Hepatic stellate cell (primary cell): Measurements from ENCODE around the gene SCAF8.
A peak's percentile ranks its signal among the peaks of the same experiment; 100 is the strongest.

ENCODE experiments used
- DNase-seq: peaks from one replicate; pipeline ENCODE4 v3.0.0; 2011; ENCODE audit warnings: low spot score

SCAF8 gene

DNA sequence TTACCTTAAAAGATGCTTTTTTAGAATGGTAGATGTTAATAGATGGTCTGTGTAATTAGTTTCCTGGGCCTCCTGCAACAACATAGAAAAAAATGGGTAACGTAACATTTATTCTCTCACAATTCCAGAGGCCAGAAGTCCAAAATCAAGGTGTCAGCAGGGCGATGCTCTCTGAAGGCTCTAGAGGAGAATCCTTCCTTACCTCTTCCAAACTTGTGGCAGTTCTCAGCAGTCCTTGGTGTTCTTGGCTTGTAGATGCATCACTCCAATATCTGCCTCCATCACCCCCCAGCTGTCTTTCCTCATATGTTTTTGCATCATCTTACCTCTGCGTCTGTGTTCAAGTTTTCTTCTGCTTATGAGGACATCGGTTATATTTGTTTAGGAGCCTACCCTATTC, 107.9 kb downstream of the SCAF8 start:
- no peak for DNase-seq

DNA sequence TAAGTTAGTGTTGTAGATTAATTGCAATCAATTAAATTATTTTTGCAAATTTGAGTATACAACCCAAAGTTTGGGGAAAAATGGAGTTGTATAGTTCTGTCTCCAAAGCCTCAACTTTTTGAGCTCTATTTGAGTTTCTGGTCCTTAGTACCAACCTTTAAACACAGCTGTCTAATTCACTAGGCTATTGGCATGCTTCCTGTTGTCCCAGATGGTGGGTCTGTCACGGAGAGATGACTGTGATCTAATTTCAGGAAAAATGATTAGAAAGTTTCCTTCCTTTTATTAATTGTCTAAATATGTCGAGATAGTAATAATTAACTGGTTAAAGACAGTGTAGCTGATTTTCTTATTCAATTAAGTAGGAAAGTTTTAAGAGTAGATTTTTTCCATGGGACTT, 109.6 kb downstream of the SCAF8 start:
- no peak for DNase-seq

DNA sequence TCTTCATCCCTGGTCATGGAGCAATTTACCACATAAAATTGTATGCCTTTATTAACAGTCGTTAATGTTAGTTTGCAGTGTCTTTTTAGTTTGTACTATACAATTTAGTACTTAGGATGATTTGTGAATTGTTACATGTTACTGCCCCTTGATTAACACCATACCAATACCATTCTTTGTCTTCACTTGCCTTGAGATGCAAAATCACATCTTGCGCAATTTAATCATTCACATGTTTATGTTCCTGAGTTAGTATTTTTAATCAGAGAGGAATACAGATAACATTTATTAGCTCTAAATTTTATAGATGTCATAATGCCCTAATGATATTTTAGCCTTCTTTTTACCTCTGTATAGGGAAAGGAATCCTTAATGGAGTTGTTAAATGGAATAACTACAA, 114.1 kb downstream of the SCAF8 start:
- DNase-seq = no peak

DNA sequence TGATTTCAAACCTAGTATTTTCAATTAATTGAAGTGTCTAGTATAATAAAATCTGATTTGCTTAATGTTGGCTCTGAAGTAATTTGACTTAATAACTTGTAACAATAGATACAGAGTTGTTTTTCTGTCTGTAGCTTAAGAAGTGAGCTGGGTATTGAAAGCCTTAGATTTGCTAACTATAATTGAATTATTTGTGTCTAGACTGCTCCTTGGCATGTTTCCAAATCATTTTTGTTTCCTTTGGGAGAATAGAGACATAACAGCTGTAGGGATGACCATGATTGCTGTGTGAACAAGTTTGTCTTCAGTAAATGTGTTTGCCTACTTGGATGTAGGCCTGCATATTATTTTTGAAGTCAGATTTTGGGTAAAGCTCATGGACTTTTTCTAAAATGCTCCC, 115.4 kb downstream of the SCAF8 start:
- no peak for DNase-seq

DNA sequence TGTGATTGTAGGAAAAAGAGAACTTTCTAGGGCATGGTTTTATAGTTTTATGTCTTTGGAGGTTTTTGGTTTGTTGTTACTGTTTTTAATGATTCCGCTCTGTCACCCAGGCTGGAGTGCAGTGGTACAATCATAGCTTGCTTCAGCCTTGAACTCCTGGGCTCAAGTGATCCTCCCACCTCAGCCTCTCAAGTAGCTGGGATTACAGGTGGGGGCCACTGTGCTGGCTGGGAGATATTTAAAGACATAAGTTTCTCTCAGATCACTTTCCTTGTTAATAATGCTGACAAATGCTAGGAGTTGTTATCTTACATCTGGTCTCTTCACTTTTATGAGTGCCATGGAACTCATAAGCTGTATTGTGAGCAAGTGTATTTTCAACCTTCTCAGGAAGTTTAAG, 116.3 kb downstream of the SCAF8 start:
- DNase-seq = no peak

DNA sequence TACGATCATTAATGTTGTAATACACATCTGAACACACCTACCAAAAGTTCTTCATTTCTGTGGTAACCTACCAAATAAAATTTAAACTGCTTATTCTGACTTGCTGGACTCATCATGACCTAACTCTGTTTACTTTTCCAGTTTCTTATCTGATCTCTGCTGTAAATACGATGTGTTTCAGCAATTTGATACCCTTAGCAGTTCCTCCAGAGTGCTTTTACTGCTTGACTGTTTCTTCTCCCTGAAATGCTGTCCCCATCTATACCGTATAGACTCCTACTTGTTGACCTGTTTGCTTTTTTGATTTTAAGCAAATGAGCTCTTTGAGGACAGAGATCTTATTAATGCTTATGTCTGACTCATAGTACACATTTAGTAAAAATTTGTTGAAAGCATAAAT, 119.5 kb downstream of the SCAF8 start:
- DNase-seq = no peak

DNA sequence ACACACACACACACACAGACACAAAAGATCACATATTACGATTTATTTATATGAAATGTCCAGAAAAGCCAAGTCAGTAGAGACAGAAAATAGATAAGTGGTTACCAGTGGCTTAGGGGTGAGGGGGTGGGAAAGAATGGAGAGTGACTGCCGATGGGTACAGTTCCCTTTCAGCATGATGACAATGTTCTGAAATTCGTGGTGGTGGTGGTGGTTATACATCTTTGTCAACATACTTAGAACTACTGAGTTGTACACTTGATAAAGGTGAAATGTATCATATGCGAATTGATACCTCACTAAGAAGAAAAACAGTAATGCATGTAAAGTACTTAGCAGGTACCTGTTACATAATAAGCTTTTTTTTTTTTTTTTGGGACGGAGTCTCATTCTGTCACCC, 124.3 kb downstream of the SCAF8 start:
- no peak for DNase-seq

DNA sequence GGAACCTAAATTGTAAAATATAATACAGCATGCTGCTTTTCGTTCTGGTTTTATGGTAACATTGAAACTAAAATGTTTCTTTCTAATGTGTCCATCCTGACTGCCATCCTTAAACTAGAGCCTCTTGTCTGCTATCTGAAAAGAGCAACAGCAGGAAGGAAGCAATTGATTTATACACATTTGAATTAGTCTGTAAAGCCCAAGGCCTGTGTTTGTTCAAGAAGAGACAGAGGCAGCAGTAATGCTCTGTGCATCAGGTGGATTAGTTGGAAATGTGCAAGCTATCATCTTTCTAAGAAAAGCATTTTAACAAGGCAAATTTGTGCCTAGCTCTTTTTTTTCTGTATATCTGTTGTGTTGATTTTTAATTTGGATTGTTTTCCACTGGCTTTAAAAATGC, 128.6 kb downstream of the SCAF8 start:
- no peak for DNase-seq

DNA sequence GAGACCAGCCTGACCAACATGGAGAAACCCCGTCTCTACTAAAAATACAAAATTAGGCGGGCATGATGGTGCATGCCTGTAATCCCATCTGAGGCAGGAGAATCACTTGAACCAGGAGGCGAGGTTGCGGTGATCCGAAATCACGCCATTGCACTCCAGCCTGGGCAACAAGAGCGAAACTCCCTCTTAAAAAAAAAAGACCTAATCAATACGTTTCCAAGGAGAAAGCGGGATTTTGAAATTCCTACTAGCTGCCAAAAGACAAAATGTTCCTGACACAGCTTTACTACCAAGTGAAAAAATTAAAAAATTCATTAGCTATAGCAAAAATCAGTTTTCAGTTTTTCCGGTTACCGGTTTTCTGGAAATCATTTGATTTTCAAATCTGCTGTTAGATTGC, 129.3 kb downstream of the SCAF8 start:
- no peak for DNase-seq

DNA sequence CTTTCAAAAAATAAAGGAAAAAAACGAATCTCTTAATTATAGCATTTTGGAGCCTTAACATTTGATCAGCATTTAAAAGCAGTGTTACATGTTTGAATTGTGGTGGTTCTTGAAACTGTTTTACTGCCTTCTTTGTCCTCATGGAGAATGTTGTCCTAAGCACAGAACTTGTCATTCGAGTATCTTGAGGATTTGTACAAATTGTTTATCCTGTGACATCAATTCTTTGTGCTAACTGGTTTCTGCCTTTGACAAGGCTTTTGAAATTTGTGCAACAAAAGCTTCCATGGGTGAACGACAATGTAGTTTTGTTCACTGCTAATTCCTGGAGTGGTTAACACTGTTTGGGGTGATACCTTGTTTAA, 130.8 kb downstream of the SCAF8 start:
- DNase-seq = no peak

DNA sequence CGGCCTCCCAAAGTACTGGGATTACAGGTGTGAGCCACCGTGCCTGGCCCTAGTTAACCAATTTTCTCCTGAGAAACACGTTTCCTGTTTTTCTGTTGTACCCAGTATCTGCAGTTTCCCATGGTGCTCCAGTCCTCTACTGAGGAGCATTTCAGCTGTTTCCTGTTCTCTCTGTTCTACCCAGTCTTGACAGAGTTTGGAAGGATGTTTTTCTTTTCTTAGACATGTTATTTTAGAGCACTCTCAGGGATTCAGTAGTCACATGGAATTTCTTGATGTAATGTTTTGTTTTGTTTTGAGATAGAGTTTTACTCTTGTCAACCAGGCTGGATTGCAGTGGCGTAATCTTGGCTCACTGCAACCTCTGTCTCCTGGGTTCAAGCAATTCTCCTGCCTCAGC, 132.1 kb downstream of the SCAF8 start:
- DNase-seq = peak; percentile 49

DNA sequence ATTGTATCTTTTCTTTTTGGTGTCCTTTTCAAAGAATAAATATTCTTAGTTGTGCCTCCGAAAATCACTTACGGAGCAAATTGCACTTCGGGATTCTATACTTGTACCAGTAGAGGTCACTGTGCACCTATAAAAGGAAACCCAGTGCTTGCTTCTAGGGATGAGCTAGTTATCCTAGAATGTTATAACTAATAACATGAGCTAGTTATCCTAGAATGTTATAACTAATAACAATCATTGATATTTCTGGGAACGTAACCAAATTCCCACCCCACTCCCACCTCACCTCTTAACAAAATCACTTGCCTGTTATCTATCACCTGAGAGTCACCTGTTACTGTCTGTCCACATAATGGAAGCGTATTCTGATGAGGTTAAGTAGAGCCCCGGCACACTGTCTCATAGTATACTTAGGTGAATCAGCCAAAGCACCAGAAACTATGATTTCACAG, 135.0 kb downstream of the SCAF8 start:
- DNase-seq = peak; percentile 47

DNA sequence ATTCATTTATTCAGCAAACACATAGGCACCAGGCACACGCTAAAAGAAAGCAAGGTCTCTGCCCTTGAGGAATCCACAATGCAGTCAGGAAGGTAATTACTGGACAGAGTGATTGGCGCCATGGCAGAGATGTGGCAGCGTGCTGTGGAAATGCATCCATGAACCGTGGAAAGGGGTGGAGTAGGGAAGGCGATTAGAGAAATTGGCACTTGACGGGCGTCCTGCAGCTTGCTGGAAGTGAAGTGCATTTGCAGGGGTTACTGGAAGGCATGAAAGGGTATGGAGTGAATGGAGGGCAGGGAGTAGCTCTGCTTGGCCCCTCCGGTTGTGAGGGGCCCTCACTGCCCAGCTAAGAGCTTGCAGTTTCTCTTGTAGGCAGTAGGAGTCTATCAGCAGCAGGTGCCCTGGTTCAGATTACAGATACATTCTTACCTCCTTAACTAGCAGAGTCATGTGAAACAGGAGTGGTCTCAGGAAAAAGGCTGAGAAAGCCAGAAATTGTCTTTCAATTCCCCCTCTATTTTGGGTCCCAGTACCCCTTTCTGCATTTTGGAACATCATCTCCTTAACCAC, 139.4 kb downstream of the SCAF8 start:
- DNase-seq = no peak

DNA sequence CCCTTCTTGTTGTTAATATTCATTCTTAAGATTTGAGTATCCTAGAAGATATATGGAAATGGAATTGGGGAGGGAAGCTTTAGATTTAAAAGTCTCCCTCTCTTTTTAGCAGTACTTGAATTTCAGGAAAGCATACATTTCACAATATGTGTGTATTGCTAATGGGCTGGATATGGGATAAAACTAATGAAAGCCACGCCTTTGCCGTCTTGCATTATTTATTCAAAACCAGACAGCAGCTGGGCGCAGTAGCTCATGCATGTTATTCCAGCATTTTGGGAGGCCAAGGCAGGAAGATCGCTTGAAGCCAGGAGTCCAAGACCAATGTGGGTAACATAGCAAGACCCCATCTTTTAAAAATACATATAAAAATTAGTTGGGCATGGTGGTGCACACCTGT, 140.3 kb downstream of the SCAF8 start:
- DNase-seq = no peak

DNA sequence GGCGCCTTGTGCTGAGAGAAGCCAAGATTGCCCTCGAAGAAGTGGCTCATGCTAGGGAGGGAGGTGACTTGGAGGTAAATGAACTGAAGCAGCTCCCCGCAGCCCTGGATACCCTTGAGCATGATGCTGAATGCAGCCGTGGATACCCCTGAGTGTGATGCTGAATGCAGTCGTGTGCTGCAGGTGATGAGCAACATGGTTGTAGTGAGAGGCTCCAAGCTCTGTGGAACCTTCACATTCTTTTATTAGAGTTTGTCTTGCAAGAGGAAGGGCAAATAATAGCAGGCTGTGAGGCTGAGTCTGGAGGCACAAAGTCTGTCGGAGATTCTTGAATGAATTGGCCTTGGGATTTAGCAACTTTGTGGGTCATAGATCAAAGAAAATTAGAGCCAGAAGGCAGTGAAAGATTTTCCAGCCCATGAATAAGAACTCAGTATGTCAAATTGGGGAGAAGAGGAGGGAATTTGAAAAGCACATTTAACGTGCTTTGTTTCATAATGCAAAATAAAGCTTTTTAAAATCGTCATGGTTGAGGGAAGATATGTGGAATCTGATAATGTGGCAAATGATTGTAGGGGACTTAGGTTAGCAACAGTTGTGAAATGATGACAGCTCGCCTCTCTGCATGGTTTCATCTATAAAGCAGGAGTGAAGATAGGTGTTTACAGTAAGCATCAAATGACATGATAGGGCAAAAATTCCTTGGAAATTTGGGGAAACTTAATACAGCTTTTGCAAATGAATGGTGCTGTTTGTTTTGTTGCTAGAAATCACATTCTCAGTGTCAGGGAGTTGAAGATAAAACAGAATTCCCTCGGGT, 141.8 kb downstream of the SCAF8 start:
- no peak for DNase-seq

DNA sequence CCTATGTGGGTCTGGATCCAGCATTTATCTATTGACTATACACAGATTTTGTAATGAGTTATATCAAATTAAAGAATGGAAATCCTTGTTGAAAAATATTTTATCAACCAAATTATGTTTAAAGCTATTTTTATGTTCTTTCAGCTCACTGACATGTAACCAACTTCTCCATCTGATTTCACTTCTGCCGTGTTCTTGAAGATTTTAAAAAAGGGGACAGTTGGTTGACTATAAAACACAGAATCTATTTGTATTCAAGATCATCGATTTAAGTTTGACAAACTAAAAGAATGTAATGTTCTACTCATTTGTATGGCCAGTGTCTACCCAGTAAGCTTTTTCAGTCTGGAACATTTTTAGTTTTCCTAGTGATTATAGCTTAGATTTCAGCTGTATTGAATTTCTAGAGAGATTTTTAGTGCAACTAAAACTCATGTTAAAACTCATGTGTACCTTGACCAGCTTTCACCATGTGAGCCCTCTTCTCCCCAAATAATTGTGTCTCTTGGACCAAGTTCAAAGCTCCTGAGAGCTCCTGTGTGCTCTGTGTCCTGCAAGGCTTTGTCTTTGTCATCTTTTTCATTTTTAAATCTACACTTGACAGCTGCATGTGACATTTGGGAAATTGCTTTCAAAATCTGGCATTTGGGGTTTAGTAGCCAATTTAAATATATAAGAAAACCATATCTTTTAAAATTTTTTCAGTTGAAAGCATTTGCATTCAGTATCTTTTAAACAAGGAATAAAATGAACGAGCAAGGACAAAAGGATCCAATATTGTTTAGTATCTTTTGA, 143.5 kb downstream of the SCAF8 start:
- DNase-seq = no peak

DNA sequence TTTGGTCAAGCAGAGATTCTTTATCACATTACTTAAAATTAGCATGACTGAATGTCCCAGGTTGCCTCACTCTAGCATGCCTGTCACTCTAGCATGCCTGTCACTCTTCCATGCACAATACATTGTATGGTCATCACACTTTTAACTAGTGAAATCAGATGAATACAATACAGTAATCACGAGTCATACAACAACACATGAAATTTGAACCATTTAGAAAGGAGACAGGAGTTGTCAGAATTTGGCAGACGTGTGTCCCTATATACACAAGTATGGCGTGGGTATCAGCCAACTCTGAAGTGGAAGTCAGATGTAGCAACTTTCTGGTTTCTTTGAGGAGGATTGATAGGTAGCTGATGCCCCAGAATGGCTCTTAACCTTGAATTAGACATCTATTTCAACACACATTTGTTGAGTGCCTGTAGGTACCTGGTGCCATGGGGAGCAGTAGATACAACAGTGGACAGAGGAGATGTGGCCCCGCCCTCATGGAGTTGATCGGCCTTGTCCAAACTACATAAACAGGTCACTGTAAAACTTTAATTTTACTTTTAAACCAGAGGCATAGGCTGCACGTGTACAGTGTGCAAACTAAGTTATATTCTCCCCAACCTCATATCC, 145.8 kb downstream of the SCAF8 start:
- no peak for DNase-seq

DNA sequence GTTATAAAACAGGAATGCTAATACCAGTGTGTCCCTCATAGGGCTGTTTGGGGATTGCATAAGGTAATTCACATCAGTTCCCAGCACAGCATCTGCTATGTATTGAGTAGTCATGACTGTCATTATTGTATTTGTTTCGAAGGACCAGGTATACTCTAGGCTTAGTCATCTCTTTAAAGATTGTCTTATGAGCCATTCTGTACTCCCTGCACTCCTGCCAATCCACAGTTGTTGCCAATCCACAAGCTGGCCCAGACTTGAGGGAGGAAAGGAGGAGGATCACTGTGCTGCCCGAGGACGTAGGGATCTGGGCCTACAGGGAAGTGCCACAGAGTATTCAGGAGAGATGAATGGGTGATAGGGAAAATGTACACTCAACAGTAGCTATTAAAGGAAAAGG, 148.9 kb downstream of the SCAF8 start:
- DNase-seq = no peak
